Measurements from ENCODE around the gene ARHGEF18.
A peak's percentile ranks its signal among the peaks of the same experiment; 100 is the strongest.
"Not testable (repeated sequence)": the region's sequence is repeated elsewhere in the genome, so short reads cannot be mapped to it uniquely, and the experiment has no call there.

ARHGEF18 gene

DNA sequence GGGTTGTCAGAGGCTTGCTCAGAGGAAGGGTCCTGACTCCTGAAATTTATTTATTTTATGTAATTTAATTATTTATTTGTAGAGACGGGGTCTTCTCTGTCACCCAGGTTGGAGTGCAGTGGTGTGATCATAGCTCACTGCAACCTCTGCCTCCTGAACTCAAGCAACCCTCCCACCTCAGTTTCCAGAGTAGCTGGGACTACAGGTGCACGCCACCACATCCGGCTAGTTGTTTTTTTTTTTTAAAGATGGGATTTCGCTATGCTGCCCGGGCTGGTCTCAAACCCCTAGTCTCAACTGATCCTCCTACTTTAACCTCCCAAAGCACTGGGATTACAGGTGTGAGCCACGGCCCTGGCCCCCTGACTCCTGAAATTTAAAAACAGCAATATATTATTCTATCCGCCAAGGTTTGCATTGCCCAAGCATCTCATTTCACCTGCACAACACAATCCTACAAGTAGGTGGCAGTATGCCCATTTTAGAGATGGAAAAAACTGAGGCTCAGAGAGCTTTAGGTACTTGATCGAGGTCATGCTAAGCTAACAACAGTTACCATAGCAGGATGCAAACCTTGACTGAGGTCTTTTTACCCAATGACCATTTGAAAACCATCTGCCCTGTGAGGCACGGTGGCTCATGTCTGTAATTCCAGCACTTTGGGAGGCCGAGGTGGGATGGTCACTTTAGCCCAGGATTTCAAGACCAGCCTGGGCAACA is 18.1 kb downstream of the ARHGEF18 start:
- Mint-ChIP-seq H3K27me3 (no peaks in the 10 kb centered on the region), H3K9me3 (no peaks in the 10 kb centered on the region), H3K36me3 (peaks cover 21% of the 10 kb centered on the region), H3K4me3 (no peak overlapping the region), H3K4me1 (peaks cover 42% of the 10 kb centered on the region), H3K27ac (peak overlapping the region; percentile 75)

DNA sequence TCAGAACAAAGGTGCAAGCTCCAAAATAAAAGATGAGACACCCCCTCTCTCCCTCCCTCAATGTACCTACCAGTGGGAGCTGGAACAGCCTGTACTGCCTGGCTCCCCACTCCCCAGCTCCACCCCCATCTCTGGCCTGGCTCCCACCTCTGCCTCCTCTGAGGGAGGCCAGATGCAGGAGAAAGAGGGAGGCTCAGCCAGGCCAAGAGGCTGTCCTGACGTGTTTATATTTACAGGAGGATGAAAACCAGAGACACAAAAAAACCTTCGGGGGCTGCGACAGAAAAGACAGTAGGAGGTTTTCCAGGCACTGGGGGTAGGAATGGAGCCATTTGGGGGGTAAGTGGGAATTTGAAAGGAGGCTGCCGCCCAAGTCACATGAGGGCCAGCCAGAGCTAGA is 19.7 kb downstream of the ARHGEF18 start:
- Mint-ChIP-seq H3K9me3 (no peaks in the 10 kb centered on the region), H3K36me3 (peaks cover 17% of the 10 kb centered on the region), H3K4me1 (peaks cover 26% of the 10 kb centered on the region), H3K27ac (peak overlapping the region; percentile 52), H3K4me3 (no peak overlapping the region), H3K27me3 (no peaks in the 10 kb centered on the region)

DNA sequence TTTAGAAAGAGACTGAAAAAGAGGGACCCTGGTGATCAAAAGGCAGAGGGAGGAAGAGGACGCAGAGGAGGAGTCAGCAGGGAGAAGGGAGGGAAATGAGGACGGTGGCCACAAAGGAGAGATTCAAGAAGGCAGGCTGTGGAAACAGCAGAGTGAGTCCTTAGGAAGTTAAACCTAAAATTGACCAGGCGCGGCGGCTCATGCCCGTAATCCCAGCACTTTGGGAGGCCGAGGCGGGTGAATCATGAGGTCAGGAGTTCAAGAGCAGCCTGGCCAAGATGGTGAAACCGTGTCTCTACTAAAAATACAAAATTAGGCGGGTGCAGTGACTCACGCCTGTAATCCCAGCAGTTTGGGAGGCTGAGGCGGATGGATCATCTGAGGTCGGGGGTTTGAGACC is 20.1 kb downstream of the ARHGEF18 start:
- not testable (repeated sequence) for H3K27me3 Mint-ChIP-seq, H3K9me3 Mint-ChIP-seq, H3K4me3 Mint-ChIP-seq
- Mint-ChIP-seq H3K36me3 (peaks cover 15% of the 10 kb centered on the region), H3K4me1 (peaks cover 22% of the 10 kb centered on the region), H3K27ac (peak overlapping the region; percentile 52)

DNA sequence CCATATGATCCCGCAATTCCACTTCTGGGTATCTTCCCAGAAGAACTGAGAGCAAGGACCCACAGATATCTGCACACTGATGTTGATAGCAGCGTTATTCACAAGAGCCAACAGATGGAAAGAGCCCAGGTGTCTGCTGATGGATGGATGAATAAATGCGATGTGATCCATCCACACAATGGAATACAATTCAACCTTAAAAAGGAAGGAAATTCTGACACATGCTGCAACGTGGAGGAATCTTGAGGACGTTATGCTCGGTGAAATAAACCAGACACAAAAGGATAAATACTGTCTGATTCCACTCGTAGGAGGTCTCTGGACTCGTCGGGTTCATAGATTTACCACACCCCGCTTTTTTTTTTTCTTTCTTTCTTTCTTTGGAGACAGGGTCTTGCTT is 21.8 kb downstream of the ARHGEF18 start:
- no peaks in the 10 kb centered on the region for H3K9me3 Mint-ChIP-seq
- no peak overlapping the region for H3K27ac Mint-ChIP-seq
- H3K4me3 Mint-ChIP-seq: no peak overlapping the region
- H3K4me1 Mint-ChIP-seq: peaks cover 13% of the 10 kb centered on the region
- peaks cover 11% of the 10 kb centered on the region for H3K36me3 Mint-ChIP-seq
- no peaks in the 10 kb centered on the region for H3K27me3 Mint-ChIP-seq

DNA sequence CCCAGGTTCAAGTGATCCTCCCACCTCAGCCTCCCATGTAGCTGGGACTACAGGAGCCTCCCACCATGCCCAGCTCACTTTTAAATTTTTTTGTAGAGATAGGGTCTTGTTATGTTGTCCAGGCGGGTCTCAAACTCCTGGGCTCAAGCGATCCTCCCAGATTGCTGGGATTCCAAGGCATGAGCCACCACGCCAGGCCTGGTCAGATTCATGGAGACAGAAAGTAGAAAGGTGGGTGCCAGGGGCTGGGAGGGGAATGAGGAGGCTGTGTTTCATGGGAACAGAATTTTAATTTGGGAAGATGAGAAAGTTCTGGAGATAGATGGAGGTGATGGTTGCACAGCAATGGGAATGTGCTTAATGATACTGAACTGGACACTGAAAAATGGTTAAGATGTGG is 22.3 kb downstream of the ARHGEF18 start:
- H3K27me3 Mint-ChIP-seq: no peaks in the 10 kb centered on the region
- H3K4me3 Mint-ChIP-seq: no peak overlapping the region
- H3K4me1 Mint-ChIP-seq: peaks cover 10% of the 10 kb centered on the region
- no peaks in the 10 kb centered on the region for H3K9me3 Mint-ChIP-seq
- H3K27ac Mint-ChIP-seq: no peak overlapping the region
- H3K36me3 Mint-ChIP-seq: peaks cover 11% of the 10 kb centered on the region

DNA sequence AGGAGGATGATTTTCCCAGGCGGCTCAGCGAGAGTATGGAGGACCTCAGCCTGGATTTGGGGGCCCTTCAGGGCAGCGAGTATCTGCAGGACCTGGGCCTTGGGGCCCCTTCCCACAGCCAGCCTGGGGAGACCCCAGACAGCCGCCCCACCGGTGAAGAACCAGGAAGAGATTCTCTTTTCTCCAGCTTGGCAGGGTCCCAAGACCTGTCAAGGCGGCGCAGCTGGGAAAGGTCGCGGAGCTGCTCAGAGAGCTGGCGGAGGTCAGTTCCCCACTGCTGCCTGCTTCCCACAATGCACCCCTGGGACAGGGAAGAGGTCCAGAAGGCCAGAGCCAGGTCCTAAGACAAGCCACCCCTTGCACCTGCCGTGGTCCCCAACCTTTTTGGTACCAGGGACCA is 24.1 kb downstream of the ARHGEF18 start:
- Mint-ChIP-seq H3K4me1 (no peaks in the 10 kb centered on the region), H3K27me3 (no peaks in the 10 kb centered on the region), H3K36me3 (peaks cover 8% of the 10 kb centered on the region), H3K27ac (no peak overlapping the region), H3K4me3 (no peak overlapping the region), H3K9me3 (no peaks in the 10 kb centered on the region)

DNA sequence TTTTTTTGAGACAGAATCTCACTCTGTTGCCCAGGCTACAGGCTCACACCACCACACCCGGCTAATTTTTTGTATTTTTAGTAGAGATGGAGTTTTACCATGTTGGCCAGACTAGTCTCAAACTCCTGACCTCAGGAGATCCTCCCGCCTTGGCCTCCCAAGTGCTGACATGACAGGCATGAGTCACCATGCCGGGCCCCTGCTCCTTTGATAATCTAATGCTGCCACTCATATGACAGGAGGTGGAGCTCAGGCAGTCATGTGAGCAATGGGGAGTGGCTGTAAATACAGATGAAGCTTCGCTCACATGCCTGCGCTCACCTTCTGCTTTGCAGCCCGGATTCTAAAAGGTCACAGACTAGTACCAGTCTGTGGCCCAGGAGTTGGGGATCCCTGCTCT is 25.1 kb downstream of the ARHGEF18 start:
- Mint-ChIP-seq H3K27me3 (no peaks in the 10 kb centered on the region), H3K4me3 (no peak overlapping the region), H3K4me1 (no peaks in the 10 kb centered on the region), H3K9me3 (no peaks in the 10 kb centered on the region), H3K27ac (no peak overlapping the region), H3K36me3 (peaks cover 8% of the 10 kb centered on the region)

DNA sequence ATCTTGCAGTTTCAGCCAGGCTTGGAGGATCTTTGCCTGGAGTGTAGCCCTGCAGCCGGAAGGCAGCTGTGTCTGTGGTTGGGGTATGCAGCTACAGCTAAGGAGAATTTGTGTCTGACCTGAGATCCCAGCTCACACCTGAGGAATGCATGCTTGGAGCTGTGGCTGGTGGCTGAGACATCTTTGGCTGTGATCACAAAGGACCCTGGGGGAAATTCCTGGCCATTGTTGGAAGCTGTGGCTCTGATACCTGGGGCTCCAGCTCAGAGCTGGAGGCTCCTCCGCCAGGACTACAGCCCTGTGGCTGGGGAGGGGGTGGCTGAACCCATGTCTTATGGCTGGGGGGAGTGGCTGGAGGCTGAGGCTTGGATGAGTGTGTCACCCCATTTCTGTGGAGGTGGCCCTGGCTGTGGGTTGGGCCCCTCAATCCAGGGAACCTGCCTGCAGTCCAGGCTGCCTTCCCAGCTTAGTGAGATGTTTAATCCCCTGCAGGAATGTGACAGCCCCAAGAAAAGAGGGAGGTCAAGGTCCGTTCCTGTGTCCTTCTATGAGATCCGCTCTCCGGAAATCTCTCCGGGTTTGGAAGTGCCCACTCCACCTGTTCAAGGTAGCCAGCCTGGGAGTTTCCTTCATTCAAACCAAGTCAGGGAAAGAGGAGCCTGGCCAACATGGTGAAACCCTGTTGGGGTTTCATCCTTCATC is 27.6 kb downstream of the ARHGEF18 start:
- peaks cover 8% of the 10 kb centered on the region for H3K4me1 Mint-ChIP-seq
- H3K9me3 Mint-ChIP-seq: no peaks in the 10 kb centered on the region
- H3K4me3 Mint-ChIP-seq: no peak overlapping the region
- no peaks in the 10 kb centered on the region for H3K27me3 Mint-ChIP-seq
- no peak overlapping the region for H3K27ac Mint-ChIP-seq
- H3K36me3 Mint-ChIP-seq: peaks cover 6% of the 10 kb centered on the region

DNA sequence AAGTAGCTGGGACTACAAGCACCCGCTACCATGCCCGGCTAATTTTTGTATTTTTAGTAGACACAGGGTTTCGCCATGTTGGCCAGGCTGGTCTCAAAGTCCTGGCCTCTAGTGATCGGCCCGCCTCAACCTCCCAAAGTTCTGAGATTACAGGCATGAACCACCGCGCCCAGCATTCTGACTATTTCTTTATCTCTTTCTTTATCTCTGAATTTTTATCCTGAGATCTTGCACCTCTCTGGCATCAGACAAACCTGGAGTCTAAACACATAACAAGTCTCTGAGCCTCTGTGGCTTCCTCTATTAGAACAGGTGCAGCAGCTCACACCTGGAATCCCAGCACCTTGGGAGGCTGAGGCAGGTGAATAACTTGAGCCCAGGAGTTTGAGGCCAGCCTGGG is 28.5 kb downstream of the ARHGEF18 start:
- Mint-ChIP-seq H3K27me3 (no peaks in the 10 kb centered on the region), H3K36me3 (peaks cover 3% of the 10 kb centered on the region), H3K4me1 (peaks cover 8% of the 10 kb centered on the region), H3K9me3 (no peaks in the 10 kb centered on the region), H3K4me3 (no peak overlapping the region), H3K27ac (no peak overlapping the region)

DNA sequence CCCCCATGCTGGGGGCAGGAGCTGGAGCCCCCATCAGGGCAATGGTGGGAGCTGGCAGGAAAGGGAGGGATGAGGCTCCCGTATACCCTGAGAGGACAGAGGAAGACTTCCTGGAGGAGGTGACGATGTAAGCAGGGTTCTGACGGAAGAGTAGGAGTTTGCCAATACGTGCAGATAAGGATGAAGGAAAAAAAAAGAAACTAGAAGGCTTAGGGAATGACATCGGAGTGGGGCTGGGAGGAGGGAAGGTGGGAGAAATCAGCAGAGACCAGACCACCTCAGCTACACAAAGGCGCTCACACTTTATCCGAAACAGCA is 32.3 kb downstream of the ARHGEF18 start:
- Mint-ChIP-seq H3K36me3 (peaks cover 4% of the 10 kb centered on the region), H3K9me3 (no peaks in the 10 kb centered on the region), H3K4me3 (no peak overlapping the region), H3K4me1 (peaks cover 15% of the 10 kb centered on the region), H3K27ac (peak overlapping the region; percentile 81), H3K27me3 (no peaks in the 10 kb centered on the region)

DNA sequence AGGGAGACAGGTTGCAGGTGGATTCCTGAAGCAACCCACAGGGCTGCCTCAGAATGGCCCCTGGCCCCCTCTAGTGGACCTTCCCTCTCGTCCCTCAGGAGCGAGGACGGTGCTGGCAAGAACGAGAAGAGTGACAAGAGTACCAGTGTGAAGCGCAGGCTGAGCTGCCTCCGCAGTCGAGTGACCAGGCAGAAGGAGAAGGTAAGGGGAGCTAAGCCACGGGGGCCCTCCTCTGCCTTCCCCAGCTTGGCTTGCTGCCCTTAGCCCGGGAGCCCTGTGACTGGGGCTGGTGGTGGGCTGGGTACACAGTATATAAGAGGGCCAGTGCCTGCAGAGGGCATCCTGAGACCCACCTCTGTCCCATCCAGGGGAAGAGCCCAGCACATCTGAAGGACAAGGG is 34.0 kb downstream of the ARHGEF18 start:
- Mint-ChIP-seq H3K27ac (no peak overlapping the region), H3K36me3 (peaks cover 5% of the 10 kb centered on the region), H3K9me3 (no peaks in the 10 kb centered on the region), H3K27me3 (no peaks in the 10 kb centered on the region), H3K4me3 (no peak overlapping the region), H3K4me1 (peaks cover 23% of the 10 kb centered on the region)

DNA sequence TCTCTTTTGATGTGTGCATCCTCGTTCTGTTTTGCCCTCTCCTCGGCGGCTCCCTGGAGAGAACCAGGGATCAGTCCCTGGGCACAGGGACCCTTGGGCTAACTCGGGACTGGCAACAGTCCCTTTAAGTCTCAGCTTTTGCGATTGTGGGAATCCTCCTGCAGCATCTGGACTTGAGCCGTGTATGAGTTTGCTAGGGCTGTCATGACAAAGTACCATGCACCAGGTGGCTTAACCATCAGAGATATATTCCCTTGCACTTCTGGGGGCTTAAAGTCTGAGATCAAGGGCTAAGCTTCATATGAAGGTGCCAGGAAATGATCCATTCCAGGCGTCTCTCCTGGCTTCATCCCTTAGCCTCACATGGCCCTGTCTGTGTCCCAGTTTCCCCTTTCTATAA is 34.5 kb downstream of the ARHGEF18 start:
- Mint-ChIP-seq H3K36me3 (peaks cover 5% of the 10 kb centered on the region), H3K4me1 (peaks cover 23% of the 10 kb centered on the region), H3K27ac (peak overlapping the region; percentile 30), H3K9me3 (no peaks in the 10 kb centered on the region), H3K27me3 (no peaks in the 10 kb centered on the region), H3K4me3 (no peak overlapping the region)

DNA sequence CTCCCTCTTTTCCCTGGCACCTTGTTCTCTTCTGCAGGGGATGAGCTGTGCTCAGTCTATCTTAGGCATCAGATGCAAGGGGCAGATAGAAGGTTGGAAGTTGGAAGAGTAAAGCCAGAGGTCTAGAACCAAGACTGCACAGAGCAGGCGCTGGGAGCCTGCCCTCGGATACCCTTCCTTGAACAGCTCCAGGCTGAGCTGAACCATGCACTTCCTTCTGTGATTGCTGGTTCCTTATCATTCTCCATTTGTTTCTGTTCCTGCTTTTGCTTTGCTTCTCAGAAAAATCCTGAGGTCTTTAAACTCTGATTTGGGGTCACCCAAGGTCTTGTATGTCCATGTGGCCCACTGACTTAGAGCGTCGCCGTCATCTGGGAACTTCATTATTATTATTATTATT is 36.3 kb downstream of the ARHGEF18 start:
- Mint-ChIP-seq H3K4me1 (peaks cover 23% of the 10 kb centered on the region), H3K9me3 (no peaks in the 10 kb centered on the region), H3K4me3 (no peak overlapping the region), H3K27ac (peak overlapping the region; percentile 57), H3K36me3 (peaks cover 5% of the 10 kb centered on the region), H3K27me3 (no peaks in the 10 kb centered on the region)

DNA sequence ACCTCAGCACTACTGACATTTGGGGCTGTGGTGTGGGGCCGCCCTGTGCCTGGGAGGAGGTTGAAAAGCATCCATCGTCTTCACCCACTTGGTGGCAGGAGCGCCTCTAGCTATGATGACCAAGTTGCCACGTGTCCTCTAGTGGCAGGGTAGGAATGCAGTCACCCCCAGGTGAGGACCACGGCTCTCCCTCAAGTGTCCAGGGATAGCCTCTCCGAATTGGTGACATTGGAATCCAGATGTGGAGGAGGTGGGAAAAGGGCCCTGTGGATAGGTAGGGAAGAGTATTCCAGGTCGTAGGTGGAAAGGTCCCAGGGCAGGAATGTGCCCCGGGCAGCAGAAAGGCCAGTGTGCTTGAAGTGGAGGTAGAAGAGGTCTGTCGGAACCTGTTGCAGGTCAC is 37.6 kb downstream of the ARHGEF18 start:
- H3K27me3 Mint-ChIP-seq: no peaks in the 10 kb centered on the region
- H3K9me3 Mint-ChIP-seq: no peaks in the 10 kb centered on the region
- H3K4me3 Mint-ChIP-seq: no peak overlapping the region
- H3K36me3 Mint-ChIP-seq: peaks cover 4% of the 10 kb centered on the region
- peak overlapping the region; percentile 51 for H3K27ac Mint-ChIP-seq
- peaks cover 16% of the 10 kb centered on the region for H3K4me1 Mint-ChIP-seq

DNA sequence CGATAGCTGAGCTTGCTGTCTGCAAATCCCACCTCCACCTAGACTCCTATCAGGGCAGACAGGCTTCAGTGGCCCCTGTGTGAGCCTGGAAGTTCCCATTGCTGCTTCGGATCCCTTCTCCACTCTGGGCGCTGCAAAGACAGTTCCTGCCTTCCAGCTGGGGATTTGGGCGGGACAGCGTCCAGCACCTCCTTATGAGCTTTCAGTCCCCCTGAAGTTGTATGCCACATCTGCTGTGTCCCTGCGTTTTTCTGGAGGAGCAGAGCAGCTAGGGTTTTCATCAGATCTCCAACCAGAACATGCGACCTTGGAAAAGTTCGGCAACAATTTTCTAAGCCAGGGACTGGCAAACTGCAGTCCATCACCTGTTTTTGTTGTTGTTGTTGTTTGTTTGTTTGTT is 38.0 kb downstream of the ARHGEF18 start:
- H3K36me3 Mint-ChIP-seq: peaks cover 5% of the 10 kb centered on the region
- H3K4me1 Mint-ChIP-seq: peaks cover 16% of the 10 kb centered on the region
- H3K9me3 Mint-ChIP-seq: no peaks in the 10 kb centered on the region
- H3K27ac Mint-ChIP-seq: no peak overlapping the region
- H3K27me3 Mint-ChIP-seq: no peaks in the 10 kb centered on the region
- no peak overlapping the region for H3K4me3 Mint-ChIP-seq

DNA sequence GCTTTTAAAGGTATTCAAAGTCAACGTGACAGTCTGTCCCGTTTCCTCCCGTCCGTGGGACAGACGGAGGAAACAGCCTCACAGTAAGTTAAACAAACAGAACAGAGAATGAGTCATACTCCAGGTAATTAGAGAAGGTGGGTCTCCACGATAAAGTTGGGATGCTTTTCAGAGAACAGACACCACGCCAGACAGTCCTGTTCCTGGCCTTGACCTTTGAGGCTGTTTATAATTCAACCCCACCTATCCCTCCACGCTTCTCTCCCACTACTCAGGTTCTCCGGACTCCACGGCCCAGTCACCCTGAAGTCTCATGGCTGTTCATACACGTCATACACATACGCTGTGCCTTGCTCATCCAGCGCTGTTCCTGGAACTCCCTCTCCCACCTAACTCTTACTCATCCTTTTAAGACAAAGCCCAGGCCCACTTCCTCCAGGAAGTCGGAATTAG is 42.5 kb downstream of the ARHGEF18 start:
- Mint-ChIP-seq H3K4me1 (peaks cover 27% of the 10 kb centered on the region), H3K36me3 (peaks cover 2% of the 10 kb centered on the region), H3K27ac (peak overlapping the region; percentile 38), H3K4me3 (no peak overlapping the region), H3K27me3 (no peaks in the 10 kb centered on the region), H3K9me3 (no peaks in the 10 kb centered on the region)

All from activated naive CD4-positive, alpha-beta T cell treated with anti-CD3 and anti-CD28 coated beads, Interleukin-2, amount 50 U/mL, for 24 hours (primary cell).